ENCODE measurements around the gene SPAG17. TPM values are rescaled to one million over a fixed set of nuclear protein-coding genes. Genes with fewer than 3 reads are reported as not detected.

Gene SPAG17
- total RNA-seq, 1 donor from 2014 or later = not detected

GRCh38 chr1:118169016-118169415, 16.0 kb downstream of the SPAG17 start:
- DNase-seq (ENCODE audit: low read depth, low spot score) = no peak

- DNase-seq (ENCODE audit: low read depth, low spot score) = no peak
Observed at GRCh38 chr1:118160806-118161205, 24.2 kb downstream of the SPAG17 start.

DNA sequence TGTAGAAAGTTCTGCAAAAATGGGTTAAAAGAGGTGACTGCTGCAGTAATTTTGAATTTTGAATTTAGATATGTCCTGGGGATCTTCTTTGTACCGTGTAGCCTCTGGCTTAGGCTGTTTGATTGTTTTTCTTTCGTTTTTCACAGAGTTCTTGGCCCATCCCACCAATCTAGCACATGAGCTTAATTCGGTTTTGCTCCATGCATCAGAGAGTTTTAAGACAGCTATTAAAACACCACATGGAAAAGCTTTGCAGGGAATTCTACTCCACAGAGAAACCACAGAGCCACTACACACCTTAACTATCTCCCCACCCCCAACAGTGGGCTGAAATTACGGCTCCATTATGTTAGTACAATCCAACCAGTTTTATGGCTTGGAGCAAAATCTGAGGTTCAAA, 25.5 kb downstream of the SPAG17 start:
- no peak for DNase-seq (ENCODE audit: low read depth, low spot score)

DNA sequence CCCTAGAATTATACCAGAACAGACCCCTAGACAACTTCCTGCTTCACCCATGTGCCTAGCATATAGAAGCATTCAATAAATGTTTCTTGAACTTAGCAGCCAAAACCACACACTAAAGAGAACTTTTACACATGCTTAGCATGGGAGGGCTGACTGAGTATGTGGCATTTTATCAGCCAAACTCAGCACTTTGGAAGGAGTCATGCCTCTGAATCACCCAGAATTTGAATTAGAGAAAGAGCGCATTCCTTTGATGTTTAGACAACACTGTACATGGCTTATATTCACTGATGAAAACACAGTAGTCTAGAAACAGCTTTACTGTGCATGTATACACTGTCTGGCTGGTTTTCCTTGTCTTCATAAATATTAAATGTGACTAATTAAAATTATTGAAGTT, 26.1 kb downstream of the SPAG17 start:
- no peak for DNase-seq (ENCODE audit: low read depth, low spot score)

DNA sequence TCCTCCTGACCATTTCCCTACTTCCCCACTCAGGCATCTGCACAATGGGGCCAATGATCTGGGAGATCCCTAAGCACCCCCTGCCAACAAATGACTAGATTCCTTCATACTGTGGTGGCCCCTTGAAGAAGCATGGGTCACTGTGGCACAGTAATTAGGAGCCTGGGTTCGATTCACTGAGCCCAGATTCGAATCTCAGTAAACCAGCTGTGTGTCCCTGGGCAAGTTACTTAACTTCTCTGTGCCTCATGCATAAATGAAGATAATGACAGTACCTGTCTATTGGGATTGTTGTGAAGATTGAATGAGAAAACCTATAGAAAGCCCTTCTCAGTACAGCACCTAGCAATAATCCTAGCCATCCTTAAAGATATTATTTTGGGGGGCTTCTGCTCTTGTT, 27.5 kb downstream of the SPAG17 start:
- DNase-seq (ENCODE audit: low read depth, low spot score) = no peak

GRCh38 chr1:118155106-118155505, 29.9 kb downstream of the SPAG17 start:
- no peak for DNase-seq (ENCODE audit: low read depth, low spot score)

DNA sequence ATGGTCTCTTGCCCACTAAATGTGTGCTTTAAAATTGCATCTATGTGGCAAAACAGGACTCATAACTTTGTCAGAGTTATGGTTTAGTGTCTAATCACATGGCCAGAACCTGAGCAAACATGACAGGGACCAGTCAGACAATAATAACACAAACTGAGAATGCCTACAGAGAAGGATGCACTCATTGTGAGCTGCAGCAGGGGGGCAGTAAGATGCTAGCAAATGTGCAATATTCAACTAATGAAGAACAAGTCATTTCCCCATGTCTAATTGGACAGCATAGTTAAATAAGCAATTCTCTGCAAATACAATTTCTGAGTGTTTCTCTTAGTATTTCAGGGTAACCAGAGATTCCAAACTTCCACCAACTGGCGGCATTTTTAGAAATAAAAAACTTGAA, 30.8 kb downstream of the SPAG17 start:
- DNase-seq (ENCODE audit: low read depth, low spot score) = no peak

- peak; percentile 1 for DNase-seq (ENCODE audit: low read depth, low spot score)
Observed at GRCh38 chr1:118151312-118151937, 33.6 kb downstream of the SPAG17 start.

GRCh38 chr1:118149799-118150198, 35.2 kb downstream of the SPAG17 start:
- no peak for DNase-seq (ENCODE audit: low read depth, low spot score)

DNA sequence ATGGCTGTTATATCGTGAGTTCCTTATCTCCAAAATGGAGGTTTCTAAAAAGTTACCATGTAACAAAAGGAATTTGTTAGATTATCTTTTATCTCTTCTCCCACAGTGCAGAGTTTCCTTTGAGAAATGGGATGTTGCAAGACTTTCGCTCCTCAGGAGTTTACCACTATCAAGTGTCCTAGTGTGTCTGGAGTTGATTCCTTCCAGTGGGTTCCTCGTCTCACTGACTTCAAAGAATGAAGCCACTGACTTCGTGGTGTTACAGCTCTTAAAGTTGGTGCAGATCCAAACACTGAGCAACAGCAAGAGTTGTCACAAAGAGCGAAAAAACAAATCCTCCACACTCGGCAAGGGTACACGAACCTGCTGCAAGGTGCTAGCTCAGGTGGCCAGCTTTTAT, 37.0 kb downstream of the SPAG17 start:
- no peak for DNase-seq (ENCODE audit: low read depth, low spot score)

GRCh38 chr1:118147522-118147921, 37.5 kb downstream of the SPAG17 start:
- no peak for DNase-seq (ENCODE audit: low read depth, low spot score)

- DNase-seq (ENCODE audit: low read depth, low spot score) = no peak
Observed at GRCh38 chr1:118145721-118146120, 39.3 kb downstream of the SPAG17 start.

DNA sequence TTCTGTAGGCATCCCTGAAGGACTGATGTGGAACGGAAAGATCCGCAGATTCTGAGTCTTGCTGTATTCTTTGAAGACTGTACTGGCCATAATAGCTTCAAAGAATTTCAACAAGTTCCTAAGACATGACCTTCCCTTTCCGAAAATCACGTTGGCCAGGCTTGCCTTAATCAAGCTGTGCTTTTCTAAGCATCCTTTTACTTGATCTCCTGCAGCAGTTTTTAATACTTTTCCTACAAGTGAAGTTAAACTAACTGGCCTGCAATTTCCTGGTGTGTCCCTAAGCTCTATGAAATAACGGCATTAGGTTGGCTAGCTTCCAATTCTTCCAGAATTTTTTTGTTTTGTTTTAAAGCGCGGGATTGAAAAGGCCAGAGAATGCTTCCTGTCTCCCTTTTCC, 40.3 kb downstream of the SPAG17 start:
- no peak for DNase-seq (ENCODE audit: low read depth, low spot score)

DNA sequence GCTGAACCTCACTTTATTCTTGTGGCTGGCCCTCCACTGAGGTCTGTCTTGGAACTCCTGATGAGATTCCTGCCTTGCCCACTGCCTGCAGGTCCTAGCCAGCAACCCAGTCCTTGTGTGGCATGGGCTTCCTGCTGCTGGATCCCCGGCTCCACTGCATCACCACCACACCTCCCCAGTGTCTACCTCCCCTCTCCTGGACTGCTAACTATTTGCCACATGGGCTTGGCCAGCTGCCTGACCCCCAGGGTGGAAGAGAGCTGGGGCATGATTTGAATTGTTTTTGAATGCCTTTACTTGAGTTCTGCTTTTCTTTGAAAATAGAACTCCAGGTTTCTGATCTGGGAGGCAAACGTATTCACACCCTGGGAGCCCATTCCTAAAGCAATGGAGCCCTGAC, 41.2 kb downstream of the SPAG17 start:
- no peak for DNase-seq (ENCODE audit: low read depth, low spot score)

DNA sequence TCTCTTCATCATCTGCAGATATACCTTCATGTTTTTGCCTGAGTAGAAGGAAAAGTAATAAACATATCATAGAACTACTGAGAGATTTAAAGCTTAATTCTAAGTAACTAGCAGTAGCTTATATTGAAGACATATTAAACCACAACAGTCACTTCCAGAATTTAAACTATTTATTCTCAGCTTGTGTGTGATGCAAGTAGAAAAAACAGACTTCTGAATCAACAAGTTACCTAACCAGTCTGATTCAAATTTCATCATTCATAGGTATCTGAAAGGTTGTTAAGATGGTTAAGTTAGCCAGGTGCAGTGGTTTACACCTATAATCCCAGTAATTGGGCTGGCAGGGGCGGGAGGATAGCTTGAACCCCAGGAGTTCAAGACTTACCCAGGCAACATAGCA, 41.9 kb downstream of the SPAG17 start:
- DNase-seq (ENCODE audit: low read depth, low spot score) = no peak

DNA sequence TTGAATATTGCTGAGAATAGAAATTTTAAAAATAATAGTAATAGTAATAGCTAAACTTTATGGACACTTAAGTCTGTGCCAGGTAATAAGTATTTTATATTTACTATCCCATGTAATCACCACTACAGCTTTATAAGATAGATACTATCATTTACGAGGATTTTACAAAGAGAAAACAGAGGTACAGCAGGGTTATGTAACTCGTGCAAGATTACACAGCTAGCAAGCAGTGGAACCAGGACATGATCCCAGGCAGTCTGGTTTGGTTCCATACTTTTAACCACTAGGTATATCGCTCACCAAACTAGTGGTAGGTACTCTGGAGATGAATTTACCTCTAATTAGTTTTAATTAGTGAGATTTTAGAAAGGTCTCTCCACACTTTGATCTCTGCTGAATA, 42.5 kb downstream of the SPAG17 start:
- DNase-seq (ENCODE audit: low read depth, low spot score) = no peak

DNA sequence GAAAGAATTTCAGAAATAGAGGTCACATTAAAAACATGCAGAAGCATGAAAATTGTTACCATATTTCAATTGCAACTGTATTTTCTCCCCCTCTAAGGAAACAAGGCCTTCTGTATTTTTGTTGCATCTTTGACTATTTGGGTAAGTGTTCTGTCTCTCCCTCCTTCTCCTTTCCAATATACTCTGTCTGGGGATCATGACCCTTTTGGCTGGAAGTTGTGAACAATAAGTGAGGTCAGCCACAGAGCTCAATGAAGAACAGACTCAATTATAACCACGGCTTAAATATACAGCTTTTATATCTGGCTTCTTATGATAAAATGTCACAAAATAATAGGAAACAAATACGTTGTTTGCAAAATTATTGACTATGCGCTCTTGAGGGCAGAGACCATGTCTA, 47.1 kb downstream of the SPAG17 start:
- no peak for DNase-seq (ENCODE audit: low read depth, low spot score)

DNA sequence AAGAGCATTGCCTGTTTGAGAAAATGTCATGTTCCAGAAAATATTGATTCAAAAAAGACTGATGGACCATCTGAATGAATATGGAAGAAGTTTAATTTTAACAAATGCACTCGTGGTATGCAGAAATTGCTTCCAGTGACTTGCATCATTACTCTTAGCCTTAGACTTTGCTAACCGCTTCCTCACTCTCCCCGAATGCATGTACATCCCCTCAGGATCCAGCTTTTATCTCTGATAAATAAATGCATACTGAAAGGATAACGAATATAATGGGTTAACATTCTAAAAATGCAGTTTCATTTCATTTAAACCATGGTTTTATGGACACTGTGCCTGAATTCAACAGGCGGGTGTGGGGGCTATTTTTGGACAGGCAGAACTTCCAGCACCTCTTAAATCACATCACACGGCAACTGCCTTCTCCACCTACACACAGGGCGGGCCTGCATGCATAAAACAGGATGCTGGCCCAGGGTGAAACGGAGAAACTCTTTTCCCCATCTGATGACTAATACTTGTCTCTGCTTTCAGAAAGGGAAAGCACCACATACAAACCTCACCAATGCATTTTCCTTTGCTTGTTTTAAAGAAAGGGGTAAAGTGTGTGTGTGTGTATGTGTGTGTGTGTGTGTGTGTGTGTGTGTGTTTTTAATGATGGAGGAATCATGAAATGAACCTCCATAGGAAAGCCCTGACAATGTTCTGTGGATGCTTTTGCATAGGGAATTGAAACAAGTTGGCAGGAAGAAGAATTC, 48.7 kb downstream of the SPAG17 start:
- DNase-seq (ENCODE audit: low read depth, low spot score) = no peak

DNA sequence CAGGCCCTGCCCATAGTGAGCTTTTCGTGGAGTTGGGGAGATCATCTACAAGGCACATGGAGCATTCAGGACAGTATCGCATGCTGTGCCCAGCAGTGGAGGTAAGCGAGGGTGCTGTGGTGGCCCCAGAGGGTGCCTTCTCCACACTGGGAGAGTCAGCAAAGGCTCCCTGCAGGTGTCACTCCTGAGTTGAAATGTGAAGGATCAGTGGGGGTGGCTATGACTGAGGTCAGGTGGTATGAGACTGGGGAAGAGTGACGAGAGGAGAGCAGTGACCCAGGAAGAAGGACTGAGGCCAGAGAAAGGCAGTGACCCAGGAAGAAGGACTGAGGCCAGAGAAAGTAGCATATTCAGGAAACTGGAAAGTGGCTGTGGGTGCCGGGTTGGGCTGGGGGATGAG, 53.0 kb downstream of the SPAG17 start:
- no peak for DNase-seq (ENCODE audit: low read depth, low spot score)

DNA sequence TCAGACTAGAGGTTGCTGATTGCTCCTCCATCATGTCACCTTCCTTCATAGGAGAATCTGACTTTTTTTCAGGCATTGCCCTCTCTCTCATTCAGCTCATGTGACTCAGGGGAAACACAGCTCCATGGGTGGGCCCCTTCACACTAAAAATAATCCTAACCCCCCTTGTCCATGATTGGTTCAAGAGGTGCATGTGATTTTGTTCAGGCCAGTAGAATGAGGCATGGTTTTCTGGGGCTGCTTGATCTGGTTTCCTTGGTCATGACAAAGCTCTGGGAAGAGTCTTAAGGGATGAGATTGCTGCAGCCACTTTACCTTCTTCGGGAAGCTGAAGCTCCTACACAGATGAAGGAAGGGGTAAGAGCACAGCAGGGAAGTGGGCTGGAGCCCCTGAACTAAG, 56.3 kb downstream of the SPAG17 start:
- DNase-seq (ENCODE audit: low read depth, low spot score) = no peak

DNA sequence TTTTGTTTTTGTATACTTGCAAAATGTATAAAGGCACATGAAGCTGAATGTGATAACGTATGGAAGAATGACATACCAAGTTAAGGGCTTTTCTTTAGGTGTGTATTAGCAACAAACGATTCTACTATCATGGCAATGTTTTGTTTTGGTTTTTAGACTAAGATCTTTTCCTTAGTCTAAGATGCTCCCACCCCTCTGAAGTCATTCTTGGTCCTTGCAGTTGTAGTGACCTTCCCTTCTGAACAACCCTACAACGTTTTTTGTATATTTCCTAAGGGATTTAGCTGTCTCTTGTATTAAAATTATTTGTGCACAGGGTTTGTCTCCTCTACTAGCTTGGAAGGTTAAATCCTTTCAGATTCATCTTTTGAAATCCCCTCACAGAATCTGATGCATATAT, 61.0 kb downstream of the SPAG17 start:
- DNase-seq (ENCODE audit: low read depth, low spot score) = no peak

GRCh38 chr1:118123116-118123839, 61.8 kb downstream of the SPAG17 start:
- no peak for DNase-seq (ENCODE audit: low read depth, low spot score)

All from pulmonary artery endothelial cell (primary cell).